Suppressor macrophage treated with lipopolysaccharide for 1 hour (primary cell): ENCODE data around the gene PLB1.

Experiments used
- DNase-seq, 3 donors: peaks; one replicate each; pipeline ENCODE4 v3.0.0-alpha.2; 2020 to 2022

PLB1 gene

DNA sequence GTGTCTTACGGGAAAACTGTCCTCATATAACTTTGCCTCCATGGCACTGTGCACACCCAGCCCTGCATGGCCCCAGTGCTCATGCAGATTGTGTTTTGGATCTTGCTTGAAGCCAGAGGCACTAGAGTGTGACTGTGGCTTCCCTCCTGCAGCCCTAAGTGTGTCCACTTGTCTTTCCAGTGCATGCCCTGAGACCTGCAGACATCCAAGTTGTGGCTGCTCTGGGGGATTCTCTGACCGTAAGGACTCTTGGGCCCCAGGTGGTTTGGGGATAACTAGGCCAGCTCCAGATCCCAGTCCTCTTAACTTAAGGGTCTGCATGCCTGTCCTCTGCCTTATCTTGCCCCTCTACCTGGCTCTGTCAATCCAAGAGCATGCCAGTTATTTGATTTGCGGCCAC, 96.6 kb downstream of the PLB1 start:
- DNase-seq, result no peak

DNA sequence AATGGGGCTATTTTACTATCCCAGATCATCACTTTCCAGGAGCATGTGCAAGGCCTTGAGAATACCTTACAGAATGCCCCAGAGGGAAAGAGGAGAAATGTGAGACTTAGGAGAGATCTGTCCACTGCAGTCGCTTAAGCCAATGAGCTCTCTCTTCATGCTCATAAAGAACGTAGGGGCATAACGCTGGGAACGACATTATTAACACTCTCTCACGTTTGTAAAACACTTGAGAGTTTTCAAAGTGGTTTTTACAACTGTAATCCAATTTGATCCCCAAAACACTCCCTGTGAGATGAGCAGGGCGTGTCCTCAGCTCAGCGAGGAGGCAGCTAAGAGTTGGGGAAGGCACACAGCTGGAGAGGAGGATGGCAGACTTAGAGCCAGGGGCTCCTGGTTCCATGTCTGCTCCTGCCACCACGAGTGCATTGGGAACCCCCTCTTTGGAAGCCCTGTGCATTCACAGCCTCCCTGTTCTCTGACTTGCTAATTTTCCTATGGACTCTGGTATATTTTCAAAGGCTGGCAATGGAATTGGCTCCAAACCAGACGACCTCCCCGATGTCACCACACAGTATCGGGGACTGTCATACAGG, 97.4 kb downstream of the PLB1 start:
- DNase-seq, result no peak

GRCh38 chr2:28594000-28594331, 98.1 kb downstream of the PLB1 start:
- no peak for DNase-seq

- peak; percentile 83 to 87 (median 85) for DNase-seq
These were observed 98.7 kb downstream of the PLB1 start for GRCh38 chr2:28594332-28595108.

DNA sequence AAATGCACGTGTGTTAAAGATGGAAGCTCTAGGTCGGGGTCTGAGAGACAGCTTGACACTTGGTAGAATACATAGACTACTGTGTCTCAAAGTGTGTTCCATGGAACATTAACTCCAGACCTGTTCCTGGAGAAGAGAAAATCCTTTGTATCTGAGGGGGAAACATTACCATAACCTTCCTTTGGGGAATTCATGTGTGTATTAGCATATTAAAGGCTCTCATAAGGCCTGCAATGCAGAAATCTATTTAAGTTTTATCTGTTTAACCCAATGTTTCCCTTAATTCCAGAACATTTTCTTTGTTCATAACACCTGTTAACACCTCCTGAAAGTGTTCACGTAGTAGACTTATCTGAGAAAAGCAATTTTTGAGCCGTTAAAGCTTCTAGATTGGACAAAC, 99.5 kb downstream of the PLB1 start:
- DNase-seq, result no peak

DNA sequence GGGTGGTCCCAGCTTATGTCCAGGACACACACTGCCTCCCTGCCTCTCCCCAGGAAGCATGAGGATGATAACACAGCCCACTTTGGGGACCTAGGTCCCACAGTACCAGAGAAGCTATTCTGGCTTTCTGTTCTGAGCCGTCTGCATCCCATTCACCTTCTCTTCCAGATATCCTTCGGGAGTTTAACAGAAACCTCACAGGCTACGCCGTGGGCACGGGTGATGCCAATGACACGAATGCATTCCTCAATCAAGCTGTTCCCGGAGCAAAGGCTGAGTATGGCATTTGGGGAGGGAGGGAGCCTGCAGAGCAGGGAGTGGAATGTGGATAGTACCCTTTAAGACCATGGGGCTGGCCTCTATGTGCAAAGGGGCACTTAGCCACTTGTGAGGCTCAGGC, 102.6 kb downstream of the PLB1 start:
- no peak for DNase-seq

GRCh38 chr2:28600181-28600580, 104.3 kb downstream of the PLB1 start:
- peak; percentile 40 to 71 (median 59) for DNase-seq

GRCh38 chr2:28601616-28602015, 105.8 kb downstream of the PLB1 start:
- DNase-seq, result peak; percentile 81 to 83 (median 83)

DNA sequence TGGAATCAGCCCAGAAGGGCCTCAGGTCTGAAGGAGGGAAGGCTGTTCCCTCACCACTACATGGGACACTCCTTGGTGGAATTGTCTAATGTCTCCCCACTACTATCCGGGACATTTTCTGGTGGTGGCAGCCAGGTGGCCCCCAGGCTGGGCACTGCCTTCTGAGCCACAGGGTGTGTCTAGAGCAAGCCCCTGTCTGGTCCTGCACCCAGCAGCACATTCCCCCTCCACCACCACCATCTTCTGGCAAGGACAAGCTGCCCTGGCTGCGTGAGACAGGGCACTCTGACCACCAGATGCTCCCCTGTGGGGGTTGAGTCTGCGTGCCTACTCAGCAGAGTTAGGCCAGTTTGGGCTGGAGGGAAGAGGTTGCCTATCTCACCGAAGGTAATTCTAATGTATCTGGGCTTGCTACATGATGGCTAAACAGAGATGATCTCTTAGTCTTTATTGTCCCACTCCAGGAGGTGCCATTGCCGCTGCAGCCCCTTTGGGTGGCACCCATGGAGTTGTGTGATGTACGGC, 106.3 kb downstream of the PLB1 start:
- DNase-seq, result no peak

- no peak for DNase-seq
These were observed 107.1 kb downstream of the PLB1 start for GRCh38 chr2:28602751-28603639.

DNA sequence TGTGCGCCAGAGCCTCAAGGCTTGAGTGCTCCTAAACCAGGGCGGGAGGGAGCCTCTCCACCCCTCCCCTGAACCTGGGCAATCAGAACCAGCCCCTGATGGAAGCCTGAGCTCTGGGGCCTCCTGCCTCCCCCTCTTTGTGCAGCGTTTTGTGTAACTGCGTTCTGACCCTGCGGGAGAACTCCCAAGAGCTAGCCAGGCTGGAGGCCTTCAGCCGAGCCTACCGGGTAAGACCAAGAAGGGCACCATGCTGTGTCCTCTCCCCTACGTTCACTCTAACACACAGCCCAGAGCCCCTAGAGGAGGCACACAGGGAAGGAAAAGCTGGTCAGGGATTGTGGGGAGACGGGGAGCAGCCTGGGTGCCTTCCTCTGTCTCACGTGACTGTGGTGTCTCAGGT, 108.0 kb downstream of the PLB1 start:
- DNase-seq, result no peak

DNA sequence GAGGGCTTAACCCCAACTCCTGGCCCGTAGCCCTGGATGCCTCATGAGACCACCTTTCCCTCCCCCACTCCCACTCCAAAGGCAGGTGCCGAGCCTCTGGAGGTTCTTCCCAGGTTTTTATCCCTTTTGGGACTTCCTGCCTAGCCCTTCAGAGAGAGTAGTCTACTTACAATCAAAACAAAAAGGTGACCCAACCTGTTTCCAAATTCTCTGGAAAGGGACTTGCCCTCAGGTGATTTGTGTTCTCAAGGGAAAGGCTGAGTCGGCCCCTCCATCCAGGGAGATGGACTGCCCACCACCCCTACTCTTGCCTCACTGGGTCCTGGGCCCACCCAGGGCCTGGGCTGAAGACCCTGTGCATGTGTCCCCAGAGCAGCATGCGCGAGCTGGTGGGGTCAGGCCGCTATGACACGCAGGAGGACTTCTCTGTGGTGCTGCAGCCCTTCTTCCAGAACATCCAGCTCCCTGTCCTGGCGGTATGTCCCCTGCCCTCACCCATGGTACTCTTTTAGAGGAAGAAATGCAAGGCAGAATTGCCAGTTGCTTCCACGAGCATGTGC, 108.5 kb downstream of the PLB1 start:
- DNase-seq, result no peak

DNA sequence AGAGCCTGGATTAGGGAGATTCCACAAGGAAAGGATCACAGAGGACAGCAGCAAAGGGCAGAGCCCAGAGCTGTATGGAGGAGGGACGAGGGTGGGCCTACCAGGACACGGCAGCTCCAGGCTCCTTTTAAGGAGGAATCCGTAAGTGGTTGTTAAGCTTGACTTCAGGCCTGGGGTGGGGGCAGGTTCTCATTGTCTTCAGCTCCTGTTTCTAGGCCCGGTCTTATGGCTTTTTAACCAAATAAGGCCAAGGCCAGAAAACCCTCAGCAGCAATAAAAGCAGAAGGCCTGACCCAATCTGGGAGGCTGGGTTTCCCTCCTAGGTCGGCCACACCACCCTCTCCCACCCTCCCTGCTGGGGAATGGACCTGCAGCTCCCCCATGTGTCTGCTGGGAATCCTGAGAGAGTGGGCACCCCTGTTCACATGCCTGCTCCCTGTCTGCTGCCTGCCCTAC, 111.2 kb downstream of the PLB1 start:
- DNase-seq, result peak; percentile 30 to 50 (median 39)

GRCh38 chr2:28607730-28608499, 112.1 kb downstream of the PLB1 start:
- DNase-seq, result no peak

DNA sequence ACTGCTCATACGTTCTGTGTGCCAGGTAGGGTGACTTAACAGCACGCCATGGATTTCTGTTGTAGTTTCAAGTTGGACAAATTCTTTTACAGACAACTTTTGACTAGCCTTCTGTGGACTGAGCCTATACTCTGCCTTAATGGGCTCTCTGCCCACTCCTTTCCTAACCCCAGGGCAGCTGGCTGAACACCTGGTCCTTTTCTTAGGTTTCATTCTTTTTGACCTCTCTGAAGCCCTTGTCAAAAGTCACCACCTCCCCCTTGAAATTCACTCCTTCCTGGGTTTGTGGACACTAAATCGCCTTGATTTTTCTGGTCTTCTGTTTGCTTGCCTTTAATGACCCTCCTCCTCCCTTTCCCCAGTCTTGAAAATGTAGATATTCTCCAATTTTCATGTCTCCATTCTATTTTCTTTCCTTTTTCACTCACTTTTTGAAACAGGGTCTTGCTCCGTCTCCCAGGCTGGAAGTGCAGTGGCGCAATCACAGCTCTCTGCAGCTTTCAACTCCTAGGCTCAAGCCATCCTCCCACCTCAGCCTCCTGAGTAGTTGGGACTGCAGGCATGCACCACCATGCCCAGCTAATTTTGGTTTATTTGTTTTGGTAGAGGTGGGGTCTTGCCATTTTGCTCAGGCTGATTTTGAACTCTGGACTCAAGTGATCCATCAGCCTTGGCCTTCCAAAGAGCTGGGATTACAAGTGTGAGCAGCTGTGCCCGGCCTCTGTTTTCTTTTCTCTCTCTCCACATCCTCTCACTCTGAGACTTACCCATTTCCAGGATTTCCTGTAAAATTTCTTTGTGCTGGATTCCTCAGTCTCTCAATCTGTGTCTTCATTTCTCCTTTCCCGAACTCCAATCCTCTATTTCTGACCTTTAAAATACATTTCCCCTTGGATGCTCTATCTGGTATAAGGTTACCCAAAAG, 112.9 kb downstream of the PLB1 start:
- no peak for DNase-seq

DNA sequence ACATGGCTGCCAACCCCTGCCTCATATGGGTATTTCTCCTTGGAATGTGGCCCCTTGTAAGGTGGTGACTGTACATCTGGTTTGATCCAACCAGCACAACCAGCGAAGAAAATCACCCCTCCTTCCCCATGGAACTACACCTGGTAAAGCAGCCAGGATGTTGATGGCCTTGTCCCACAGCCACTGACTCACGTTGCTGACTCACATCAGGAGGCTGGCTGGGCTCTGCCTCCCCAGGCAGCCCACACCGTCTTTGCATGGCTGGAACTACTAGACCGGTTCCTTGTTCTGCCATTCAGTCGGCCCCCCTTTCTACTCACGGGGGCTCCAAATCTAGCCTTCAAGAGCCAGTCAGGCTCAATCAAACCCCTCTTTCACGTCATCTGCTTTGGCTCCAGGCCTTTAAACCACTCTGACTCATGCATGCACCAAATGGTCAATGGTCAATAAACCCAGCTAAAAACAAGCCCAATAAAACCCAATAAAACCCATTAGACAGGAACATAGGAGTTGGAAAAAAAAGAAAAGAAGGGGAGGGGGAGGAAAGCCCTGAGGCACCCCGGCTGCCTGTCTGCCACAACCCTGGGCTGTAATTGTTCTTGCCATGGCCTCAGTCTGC, 114.8 kb downstream of the PLB1 start:
- DNase-seq, result peak; percentile 66 to 69 (median 68)

DNA sequence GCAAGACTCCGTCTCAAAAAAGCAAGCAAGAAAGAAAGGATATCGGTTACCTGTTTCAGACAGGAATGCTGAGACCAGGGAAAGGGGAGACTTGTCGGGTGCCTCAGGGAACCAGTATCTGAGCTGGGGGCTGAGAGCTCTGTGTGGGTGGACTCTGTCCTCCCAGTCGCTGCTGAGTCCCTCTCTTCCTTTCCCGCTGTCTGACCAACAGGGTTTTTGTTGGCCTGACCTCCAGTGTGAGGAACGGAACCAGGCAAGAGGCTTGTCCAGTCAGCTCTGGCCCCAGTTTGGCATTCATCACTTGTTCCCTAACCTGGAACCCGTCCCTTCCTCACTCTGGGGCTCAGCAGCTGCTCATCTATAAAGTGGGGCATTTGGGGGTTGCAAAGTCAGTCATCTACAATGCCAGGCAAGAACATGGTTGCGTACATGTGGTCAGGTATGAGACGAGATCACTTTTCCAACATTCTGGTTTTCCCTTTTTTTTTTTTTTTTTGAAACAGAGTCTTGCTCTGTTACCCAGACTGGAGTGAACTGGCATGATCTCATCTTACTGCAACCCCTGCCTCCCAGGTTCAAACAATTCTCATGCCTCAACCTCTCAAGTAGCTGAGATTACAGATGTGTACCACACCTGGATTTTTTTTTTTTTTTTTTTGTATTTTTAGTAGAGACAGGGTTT, 116.4 kb downstream of the PLB1 start:
- no peak for DNase-seq

DNA sequence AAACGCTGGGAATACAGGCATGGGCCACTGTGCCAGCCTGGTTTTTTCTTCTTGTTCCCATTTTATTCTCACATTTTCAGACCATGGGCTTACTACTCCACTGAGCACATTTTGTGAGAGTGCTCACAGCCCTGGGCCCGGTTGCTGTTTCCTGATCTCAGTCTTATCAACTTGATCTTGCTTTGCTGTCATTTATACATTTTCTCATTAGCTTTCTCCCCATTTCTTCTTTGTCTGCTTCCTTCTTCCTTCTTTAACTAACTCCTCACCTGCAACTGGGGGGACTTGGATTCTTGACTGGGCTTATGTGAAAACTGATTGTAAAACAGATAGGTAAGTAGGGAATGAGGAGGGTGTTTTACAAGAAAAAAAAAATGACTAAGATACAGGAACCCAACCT, 117.3 kb downstream of the PLB1 start:
- DNase-seq, result no peak

- no peak for DNase-seq
These were observed 118.0 kb downstream of the PLB1 start for GRCh38 chr2:28613633-28614501.
